SKM-1 treated with dmso at 0.1 percent for 144 hours (cell line): ENCODE measurements around the gene ZNF385C.

Experiments
- DNase-seq: peaks from one replicate; lab custom pipeline; 2025; ENCODE audit not compliant: unreplicated experiment; lab: John Stamatoyannopoulos, UW

ZNF385C gene

DNA sequence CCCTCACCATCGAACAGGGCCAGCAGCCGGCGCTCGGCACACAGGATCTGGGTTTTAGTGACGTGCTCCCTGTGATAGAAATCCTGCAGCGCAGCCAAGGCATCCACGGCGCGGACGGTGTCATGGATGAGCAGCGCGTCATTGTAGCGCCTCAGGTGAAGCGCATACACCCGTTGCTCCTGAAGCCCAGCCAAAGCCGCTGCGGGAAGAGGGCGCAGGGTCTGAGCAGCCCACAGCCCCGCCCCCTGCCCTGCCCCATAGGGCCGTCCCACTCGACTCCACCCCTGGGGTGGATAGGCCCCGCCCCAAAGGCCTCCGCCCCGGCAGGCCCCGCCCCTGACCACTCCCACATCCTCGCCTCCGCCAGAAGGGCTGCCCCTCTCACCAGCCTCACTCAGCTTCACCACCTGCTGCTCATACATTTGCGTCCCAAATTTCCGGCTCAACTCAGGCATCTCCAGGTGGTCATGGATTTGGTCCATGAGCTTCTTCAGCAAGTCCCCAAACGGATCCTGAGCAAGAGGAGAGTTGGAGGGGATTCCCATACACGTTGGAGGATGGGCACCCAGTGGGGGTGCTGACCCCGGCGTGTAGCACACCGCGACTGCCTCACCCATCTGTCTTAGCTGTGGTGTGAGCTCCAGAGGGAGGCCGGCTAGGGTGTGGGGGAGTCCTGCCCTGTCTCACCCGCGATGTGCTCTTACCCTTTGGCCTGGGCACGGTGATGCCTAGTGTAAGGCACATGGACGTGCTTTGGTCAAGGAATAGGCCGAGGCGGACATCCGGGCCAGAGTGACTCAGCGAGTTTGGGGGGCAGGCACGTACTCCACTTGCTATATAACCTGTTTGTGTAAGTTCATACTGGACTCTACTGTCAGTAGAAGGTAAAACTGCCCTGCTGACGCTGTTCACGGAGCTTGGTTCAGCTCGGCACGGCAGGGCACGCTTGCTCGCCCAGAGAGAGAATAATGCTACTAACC is 9.6 kb upstream of the ZNF385C start:
- DNase-seq: no peak

DNA sequence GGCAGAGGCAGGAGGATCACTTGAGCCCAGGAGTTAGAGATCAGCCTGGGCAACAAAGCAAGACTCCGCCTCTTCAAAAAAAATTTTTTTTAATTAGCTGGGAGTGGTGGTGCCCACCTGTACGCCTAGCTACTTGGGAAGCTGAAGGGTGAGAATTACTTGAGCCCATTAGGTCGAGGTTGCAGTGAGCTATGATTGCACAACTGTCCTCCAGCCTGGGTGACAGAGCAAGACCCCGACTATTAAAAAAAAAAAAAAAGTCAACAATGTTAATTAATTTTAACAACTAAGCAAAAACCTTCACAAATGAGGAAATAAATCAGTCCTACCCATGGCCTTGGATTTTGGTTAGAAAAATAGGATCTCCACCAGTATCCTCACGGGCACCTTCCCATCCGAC is 8.9 kb upstream of the ZNF385C start:
- no peak for DNase-seq

DNA sequence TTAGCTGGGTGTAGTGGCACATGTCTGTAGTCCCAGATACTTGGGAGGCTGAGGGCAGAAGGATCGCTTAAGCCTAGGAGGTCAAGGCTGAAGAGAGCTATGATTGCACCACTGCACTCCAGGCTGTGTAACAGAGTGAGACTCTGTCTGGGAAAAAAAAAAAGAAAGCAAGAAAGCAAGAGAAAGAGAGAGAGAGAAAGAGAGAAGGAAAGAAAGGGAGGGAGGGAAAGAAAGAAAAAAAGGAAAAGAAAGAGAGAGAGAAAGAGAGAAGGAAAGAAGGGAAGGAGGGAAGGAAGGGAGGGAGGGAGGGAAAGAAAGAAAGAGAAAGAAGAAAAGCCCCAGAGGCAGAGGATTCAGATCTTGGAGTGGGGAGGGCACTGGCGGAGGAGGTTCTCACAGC is 7.7 kb upstream of the ZNF385C start:
- no peak for DNase-seq

DNA sequence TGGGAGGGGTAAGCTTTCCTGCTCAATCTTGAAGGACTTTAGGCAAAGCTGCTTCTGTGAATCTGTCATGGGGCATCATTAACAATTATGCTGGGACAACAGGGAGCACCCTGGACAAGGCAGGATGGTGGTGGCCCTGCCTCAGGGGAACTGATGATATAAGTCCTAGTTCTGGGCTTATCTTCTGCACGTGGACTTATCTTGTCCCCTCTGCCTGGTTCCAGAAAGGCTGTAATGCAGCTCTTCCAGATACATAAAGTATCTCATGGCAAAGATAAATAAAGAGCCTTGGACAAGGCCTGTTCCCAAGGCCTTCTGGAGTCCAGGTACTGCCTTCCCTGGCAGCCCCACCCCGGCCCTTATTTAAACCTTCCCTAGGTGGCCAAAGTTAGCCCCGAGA is 6.0 kb upstream of the ZNF385C start:
- no peak for DNase-seq

DNA sequence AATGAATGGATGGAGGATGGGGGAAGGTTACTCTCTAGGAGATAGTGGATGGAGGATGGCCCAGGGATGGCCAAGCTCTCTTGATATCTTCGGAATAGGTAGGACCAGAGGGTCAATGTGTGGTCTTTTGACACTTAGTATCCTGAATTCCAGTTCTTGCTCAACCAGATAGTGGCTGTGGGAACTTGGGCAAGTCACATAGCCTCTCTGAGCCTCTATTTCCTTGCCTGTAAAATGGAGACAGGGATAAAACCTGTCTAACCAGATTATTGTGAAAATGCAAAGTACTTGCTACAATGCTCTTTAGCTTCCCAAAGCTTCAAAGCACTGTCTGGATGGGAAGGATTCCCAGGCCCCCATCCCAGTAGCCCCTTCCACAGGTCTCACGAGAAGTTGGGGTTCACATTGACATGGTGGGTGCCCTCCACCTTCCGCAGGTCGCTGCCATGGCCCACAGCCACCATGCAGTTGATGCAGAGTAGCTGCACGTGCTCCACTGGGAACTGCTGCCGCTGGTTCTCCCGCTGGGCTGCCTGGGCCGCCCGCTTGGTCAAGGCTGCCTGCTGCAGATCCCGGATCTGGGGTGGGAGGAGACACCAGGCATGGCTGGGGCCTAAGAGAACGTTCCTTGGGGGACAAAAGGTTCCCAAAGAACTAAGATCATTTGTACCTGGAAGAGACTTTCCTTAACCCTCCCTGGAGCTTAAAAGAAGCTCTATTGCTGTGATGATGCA is 5.1 kb upstream of the ZNF385C start:
- no peak for DNase-seq

DNA sequence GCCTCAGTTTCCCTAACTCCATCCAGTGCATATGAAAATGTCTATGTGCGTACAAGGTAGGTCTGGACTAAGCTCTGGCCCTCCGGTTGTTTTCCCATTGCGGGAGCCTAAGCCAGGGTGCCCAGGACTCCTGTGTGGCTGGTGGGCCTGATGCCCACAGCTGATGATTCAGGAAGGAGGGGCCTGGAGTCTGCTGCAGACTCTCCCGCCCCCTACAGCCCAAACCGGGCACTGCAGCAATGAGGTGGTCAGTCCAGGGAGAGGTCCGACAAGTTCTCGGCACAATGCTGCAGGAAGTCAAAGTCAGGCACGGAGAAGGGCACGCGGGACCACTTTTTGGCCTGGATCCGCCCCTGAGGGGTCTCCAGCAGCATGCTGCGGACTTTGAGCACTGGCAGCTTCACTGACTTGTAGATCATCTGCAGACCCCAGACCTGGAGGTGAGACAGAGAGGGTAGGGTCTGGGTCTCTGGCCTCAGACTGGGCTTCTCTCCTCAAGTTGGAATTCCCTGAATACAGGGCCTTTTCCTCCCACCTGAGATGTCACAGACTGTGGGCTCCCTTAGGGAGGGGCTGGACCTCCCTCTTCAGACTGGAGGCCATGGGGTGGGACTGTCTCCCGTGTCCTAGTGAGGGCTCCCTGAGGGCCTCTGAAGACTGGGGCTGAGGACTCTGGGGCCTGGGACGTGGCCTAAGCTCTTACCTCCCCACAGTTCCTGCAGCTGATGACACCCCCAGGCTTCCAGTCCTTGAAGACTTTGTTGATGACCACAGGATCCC is 3.4 kb upstream of the ZNF385C start:
- DNase-seq: peak; percentile 55

DNA sequence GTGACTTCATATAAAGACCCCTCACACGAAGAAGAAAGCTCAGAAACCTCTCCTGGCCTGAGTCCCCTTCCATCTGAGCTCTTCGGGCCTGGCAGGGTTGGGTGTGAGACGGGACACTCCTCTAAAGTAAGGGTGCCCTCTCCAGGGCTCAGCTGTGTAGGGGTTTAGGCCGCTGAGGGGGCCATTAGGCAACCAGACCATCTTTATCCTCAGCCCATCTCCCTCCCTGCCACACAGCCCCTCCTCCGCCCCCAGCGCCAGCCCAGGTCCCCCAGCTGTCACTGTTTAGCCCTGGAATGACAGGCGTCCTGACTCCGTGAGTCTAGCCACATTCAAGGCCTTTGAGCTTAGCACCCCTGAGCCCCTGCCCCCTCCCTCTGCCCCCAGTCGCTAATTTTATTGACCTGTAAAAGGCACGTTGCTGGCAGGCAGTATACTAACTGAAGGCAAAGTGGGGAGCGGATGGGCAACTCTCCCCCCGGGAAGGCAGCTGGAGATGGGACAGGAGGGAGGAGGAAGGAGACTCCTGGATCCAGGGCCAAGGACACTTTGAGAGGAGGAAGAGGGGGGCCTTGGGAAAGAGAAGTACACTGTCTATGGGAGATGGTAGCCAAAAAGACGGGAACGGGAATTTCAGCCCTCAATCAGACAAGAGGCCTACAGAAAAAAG is 592 bp upstream of the ZNF385C start:
- no peak for DNase-seq

DNA sequence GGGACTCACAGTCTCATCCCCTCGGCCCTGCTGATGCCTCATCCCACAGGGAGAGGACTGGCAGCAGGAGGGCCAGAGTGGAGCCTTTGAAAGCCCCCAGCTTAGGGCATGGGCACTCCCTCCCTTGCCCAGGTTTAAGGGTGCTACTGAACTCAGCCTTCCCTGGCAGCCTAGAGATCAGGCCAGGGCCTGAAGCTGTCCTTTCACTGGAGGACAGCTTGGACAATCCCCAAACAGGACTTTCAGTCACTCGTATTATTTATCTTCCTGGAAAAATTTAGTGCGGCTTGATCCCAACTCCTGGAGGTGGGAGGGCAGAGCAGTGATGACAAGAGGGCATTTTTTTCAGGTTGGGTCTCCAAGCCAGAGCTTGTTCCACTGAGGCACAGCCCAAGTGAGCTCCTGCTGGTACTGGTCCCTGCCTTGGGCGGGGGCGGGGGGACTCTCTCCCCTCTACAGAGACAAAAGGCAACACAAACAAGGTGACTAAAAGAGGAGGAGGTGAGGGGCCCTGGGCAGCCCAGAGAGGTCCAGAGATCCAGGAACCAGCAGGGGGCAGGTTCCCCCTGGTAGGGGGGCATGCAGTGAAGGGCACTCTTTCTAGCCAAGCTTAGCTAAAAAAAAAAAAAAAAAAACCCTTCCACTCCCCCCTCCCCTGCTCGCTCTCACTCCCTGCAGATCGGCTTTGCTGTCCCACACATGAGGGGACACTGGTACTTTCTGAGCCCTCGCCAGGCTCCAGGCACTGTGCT is 1.7 kb downstream of the ZNF385C start:
- DNase-seq: no peak

DNA sequence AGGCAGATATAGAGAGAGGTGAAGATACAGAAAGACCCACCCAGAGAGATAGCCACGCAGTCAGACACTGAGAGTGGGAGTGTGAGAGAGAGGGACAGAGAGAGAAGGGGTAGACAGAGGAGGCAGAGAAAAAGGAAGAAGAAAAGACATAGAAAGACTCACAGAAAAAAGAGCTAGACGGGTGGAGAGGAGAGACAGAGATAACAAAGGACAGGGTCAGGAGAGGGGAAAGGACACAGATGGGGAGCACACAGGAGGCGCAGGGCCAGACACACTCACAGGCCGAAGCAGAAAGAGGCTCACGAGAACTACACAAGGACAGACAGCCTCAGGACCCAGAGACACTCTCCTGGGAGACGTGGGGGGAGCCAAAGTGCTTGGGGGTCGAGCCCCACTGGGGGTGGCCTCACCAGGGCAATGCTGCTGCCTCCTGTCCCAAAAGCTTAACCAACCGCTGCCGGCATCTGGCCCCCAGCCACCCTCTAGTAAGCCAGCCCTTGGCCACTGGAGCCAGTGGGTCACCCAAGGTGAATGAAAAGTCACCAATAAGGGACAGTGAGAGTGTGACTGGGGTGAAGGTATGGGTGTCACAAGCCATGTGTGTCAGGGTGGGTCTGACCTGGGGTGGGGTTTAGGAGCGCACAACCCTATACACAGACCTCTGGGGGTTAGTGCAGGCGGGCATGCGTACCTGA is 3.8 kb downstream of the ZNF385C start:
- no peak for DNase-seq

DNA sequence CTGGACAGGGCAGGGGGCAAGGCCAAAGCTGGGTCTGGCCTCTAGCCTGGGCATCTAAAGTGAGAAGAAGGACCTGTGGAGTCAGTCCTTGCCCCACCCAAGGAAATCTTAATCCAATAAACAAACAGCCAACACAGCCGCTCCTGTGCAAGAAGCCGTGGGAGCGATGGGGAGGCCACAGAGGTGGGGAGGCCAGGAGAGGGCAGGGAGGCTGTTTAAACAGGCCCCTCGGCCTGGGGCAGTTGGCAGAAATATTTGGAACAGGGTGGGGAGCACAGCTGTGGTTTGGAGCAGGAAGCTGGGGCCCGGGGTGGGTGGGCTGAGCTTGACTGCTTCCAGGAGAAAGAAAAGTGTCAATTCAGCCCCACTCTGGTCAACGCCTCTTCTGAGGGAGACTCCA is 5.3 kb downstream of the ZNF385C start:
- DNase-seq: no peak

DNA sequence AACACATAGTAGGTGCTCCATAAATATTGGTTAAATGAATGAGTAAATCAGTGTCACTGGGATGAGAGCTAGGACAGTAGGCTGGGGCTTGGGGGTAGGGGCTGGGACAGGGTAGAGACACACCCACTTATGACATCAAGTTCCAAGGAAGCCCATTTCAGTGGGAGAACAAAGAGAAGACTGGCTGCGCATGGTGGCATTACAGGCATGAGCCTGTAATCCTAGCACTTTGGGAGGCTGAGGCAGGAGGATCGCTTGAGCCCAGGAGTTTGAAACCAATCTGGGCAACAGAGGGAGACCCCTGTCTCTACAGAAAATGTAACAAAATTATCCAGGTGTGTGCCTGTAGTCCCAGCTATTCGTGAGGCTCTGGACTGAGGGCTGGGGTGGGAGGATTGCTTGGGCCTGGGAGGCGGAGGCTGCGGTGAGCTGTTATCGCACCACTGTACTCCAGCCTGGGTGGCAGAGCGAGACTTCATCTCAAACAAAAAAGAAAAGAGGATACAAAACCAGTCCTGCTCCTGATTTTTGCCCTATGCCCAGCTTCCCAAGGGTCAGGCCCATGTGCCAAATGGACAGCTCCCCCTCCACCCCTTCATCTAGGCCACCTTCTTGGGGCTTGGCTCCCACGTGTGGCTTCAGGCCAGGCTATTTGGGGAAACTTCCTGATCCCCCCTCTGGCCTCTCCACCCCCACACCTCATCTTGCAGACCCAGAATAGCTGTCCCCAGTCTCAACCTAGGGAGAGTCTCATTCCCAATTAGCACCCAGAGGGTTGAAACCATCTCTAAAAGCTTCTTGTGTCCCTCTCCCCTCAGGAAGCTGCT is 7.1 kb downstream of the ZNF385C start:
- no peak for DNase-seq

DNA sequence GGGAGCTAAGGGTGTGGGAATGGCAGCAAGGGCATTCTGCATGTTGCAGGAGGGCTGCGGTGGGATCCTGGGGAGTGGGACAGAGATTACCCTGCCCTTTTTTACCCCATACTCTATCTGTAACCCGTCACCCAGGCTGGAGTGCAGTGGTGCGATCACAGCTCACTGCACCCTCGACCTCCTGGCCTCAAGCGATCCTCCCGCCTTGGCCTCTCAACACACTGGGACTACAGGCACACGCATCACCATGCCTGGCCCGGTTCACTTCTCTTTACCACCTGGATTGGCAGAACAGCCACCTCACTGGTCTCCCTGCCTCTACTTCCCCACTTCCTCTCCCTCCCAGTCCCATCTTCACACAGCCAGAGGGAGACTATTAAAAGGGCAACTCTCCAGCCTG is 9.5 kb downstream of the ZNF385C start:
- no peak for DNase-seq

DNA sequence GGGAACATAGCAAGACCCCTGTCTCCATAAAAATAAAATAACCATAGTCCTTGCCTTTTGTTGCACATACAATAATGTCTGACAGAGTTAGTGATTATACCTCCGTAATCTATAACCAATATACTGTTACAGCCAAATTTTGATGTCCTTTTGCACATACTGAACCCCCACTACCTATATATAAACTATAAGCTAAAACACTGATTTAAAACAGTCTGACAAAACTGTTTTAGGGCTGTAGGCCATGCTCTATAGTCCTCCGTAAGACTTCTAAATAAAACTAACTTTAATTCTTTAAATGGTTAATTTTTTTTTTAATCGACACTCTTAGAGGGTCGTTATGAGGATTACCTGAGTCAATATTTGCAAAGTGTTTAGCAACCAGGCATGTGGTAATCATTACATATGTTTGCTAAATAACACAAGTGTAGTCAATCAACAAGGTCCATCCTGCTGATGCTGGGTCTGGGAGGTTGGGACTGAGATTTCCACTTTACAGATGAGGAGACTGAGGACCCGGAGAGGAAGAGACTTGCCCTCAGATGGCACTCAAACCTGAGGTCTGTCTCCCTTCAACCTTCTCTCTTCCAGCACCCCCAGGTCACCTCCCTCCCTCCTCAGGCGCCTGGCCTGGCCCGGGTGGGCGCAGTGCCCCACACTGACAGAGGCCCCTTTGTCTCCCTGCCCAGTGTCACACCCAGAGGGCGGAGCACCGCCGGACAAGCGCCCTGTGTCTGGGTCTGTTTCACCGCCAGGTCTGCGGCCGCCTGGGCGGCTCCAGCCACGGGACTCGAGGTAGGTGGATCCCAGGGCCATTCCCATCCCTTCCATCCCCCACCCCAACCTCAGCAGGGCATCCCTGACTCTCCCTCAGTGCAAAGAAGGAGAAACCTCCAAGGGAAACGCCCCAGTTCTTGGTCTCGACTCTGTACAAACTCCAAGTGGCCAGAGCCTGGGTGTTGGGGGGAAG is 10.3 kb downstream of the ZNF385C start:
- DNase-seq: no peak

DNA sequence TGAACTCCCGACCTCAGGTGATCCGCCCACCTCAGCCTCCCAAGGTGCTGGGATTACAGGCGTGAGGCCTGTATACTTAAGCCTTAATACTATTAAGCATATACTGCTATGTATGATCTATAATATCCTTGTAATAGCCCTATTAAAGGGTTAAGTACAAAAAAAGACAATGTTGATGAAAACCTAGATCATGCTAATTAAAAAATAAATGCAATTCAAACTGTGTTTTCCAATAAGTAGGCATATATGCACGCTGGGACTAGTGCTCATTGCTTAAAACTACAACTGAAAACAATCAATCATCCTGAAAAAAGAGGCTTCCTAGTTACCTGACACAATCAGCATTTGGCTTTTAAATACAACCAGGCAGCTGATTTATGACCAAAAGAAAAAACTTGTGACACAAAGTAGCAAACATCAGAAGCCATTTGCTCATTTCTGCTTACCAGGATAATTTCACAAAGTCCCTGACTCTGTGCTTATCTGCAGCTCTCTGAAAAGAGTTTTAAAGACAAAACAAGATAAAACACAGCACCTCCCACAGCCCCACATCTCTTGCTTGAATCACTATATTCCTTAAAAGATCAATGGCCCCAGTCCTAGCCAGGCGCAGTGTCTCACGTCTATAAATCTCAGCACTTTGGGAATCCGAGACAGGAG is 11.1 kb downstream of the ZNF385C start:
- no peak for DNase-seq

DNA sequence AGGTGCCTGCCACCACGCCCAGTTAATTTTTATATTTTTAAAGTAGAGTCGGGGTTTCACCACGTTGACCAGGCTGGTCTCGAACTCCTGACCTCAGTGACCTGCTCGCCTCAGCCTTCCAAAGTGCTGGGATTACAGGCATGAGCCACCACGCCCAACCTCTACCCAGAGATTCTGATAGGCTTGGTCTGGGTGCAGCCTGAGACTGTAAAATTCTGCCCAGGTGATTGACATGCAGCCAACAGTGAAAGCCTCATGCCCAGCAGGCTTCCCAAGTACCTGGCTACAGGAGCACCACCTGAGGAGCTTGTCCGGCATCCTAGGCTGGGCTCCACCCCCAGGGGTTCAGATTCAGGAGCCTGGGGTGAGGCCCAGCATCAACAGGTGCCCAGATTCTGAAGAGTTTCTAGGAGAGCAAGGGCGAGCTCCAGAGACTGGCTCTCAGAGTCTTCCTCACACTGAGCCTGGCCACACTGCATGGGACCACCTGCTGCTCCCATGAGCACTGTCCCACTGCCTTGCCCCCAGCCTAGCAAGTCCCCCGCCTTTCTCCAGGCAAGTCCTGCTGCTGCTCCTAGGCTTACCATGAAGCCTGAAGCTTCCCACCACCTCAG is 16.6 kb downstream of the ZNF385C start:
- DNase-seq: no peak

DNA sequence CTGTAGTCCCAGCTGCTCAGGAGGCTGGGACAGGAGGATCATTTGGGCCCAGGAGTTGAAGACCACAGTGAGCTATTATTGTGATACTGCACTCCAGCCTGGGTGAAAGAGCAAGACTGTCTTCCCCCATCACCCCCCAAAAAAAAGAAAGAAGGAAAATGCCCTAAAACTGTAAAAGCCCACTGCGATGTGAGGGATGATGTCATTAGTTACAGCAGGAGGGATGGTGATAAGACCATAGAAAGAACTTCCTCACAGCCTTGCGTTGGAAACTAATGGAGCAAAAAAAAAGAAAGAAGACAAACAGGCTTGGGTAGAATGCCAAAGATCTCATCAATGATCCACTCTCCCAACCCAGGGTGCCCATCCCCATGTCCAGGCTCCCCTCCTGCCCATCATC is 18.7 kb downstream of the ZNF385C start:
- no peak for DNase-seq
